WTC11 (cell line): ENCODE data around the gene AQP7.
"Not testable (repeated sequence)": the region's sequence is repeated elsewhere in the genome, so short reads cannot be mapped to it uniquely, and the experiment has no call there.

Experiments
- CREB1 ChIP-seq: sonication (generic); formaldehyde crosslinking; IDR thresholded peaks from 2 replicates; pipeline ENCODE4 v1.8.0; 2023; ENCODE audit warnings: mild to moderate bottlenecking, missing genetic modification reagents
- IRF1 ChIP-seq: sonication (generic); formaldehyde crosslinking; IDR thresholded peaks from 2 replicates; pipeline ENCODE4 v1.8.0; 2023; ENCODE audit warnings: missing genetic modification reagents
- IRF2 ChIP-seq: sonication (generic); formaldehyde crosslinking; IDR thresholded peaks from 2 replicates; pipeline ENCODE4 v1.8.0; 2022; ENCODE audit warnings: low read depth, missing genetic modification reagents, borderline replicate concordance
- ZNF219 ChIP-seq: sonication (generic); formaldehyde crosslinking; IDR thresholded peaks from 2 replicates; pipeline ENCODE4 v1.8.0; 2023; ENCODE audit warnings: missing genetic modification reagents, mild to moderate bottlenecking, borderline replicate concordance
- ZNF512 ChIP-seq: sonication (generic); formaldehyde crosslinking; IDR thresholded peaks from 2 replicates; pipeline ENCODE4 v1.8.1; 2022; ENCODE audit warnings: missing genetic modification reagents, borderline replicate concordance

DNA sequence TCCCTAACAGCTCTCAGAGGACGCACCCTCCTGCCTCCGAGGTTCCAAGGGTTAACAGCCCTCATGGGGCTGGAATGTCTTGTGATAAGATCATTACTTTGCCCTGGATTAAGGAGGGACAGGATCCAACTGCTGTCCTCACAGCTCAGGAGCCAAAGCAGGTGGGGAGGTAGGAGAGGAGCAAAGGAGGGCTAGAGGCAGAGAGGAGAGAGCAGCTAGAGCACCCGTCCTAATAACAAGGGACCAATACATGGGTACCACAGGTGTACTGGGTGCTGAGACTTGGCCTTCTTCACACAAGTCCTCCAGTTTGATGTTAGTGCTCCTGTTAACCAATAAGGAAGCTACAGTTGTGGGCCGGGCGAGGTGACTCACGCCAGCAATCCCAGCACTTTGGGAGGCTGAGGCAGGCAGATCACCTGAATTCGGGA lies 9.8 kb downstream of the AQP7 start:
- TF ChIP-seq ZNF512 (CRISPR knock-in tag); ZNF219 (CRISPR knock-in tag); IRF1 (CRISPR knock-in tag); IRF2; CREB1 (CRISPR knock-in tag): not testable (repeated sequence)
